HepG2 (cell line): Measurements from ENCODE around the gene RTEL1. TPM values are rescaled to one million over a fixed set of nuclear protein-coding genes. Genes with fewer than 3 reads are reported as not detected.

Source experiments
- AKAP8 ChIP-seq: sonication (generic); formaldehyde crosslinking; IDR thresholded peaks from 2 replicates; pipeline ENCODE4 v1.5.1; 2020; ENCODE audit warnings: mild to moderate bottlenecking, missing genetic modification reagents
- ATF3 ChIP-seq: sonication (generic); formaldehyde crosslinking; IDR thresholded peaks from 2 replicates; pipeline ENCODE4 v1.4.0; 2020; ENCODE audit warnings: missing genetic modification reagents
- ATF6 ChIP-seq: sonication (generic); formaldehyde crosslinking; conservative IDR thresholded peaks from 2 replicates; pipeline ENCODE4 v1.4.0; 2020; ENCODE audit warnings: missing genetic modification reagents
- ELF4 ChIP-seq: sonication (generic); formaldehyde crosslinking; IDR thresholded peaks from 2 replicates; pipeline ENCODE4 v1.5.0; 2020; ENCODE audit warnings: missing genetic modification reagents, mild to moderate bottlenecking, moderate library complexity, borderline replicate concordance
- FOXK1 ChIP-seq: sonication (generic); formaldehyde crosslinking; IDR thresholded peaks from 2 replicates; pipeline ENCODE4 v1.4.0; 2020; ENCODE audit warnings: low read depth, missing genetic modification reagents, borderline replicate concordance
- KLF9 ChIP-seq: IDR thresholded peaks from 2 replicates; pipeline ENCODE4 v1.6.1; 2016; ENCODE audit warnings: low read depth
- MED1 ChIP-seq: sonication (generic); formaldehyde crosslinking; IDR thresholded peaks from 2 replicates; pipeline ENCODE4 v1.4.0; 2020; ENCODE audit warnings: missing genetic modification reagents
- NFE2L2 ChIP-seq: fragments of 150-350 bp; IDR thresholded peaks from 2 replicates; pipeline ENCODE4 v1.6.1; 2014; ENCODE audit warnings: low read length
- NKX3-1 ChIP-seq: sonication (generic); formaldehyde crosslinking; IDR thresholded peaks from 2 replicates; pipeline ENCODE4 v1.5.0; 2020; ENCODE audit warnings: missing genetic modification reagents
- RFX1 ChIP-seq: fragments of 450-650 bp; IDR thresholded peaks from 2 replicates; pipeline ENCODE4 v1.6.1; 2017
- THYN1 ChIP-seq: sonication (generic); formaldehyde crosslinking; IDR thresholded peaks from 2 replicates; pipeline ENCODE4 v1.8.1; 2023; ENCODE audit warnings: low read depth, mild to moderate bottlenecking, moderate library complexity, missing genetic modification reagents, borderline replicate concordance
- ZBTB38 ChIP-seq: sonication (generic); formaldehyde crosslinking; IDR thresholded peaks from 2 replicates; pipeline ENCODE4 v1.5.1; 2020; ENCODE audit warnings: mild to moderate bottlenecking, missing genetic modification reagents
- ZFP41 ChIP-seq: sonication (generic); formaldehyde crosslinking; IDR thresholded peaks from 2 replicates; pipeline ENCODE4 v1.4.0; 2020; ENCODE audit warnings: mild to moderate bottlenecking, missing genetic modification reagents, borderline replicate concordance
- ZNF101 ChIP-seq: sonication (generic); formaldehyde crosslinking; IDR thresholded peaks from 2 replicates; pipeline ENCODE4 v1.4.0; 2020; ENCODE audit warnings: mild to moderate bottlenecking, low read depth, missing genetic modification reagents, borderline replicate concordance
- ZNF160 ChIP-seq: sonication (generic); formaldehyde crosslinking; IDR thresholded peaks from 2 replicates; pipeline ENCODE4 v1.8.0; 2022; ENCODE audit warnings: mild to moderate bottlenecking, inconsistent platforms, missing genetic modification reagents
- ZNF34 ChIP-seq: sonication (generic); formaldehyde crosslinking; IDR thresholded peaks from 2 replicates; pipeline ENCODE4 v1.4.0; 2020; ENCODE audit warnings: mild to moderate bottlenecking, missing genetic modification reagents, borderline replicate concordance
- ZNF414 ChIP-seq: sonication (generic); formaldehyde crosslinking; IDR thresholded peaks from 2 replicates; pipeline ENCODE4 v1.5.0; 2020; ENCODE audit warnings: missing genetic modification reagents
- ZNF431 ChIP-seq: sonication (generic); formaldehyde crosslinking; IDR thresholded peaks from 2 replicates; pipeline ENCODE4 v1.9.0; 2022; ENCODE audit warnings: missing genetic modification reagents, low read depth, mild to moderate bottlenecking, borderline replicate concordance
- ZNF703 ChIP-seq: sonication (generic); formaldehyde crosslinking; IDR thresholded peaks from 2 replicates; pipeline ENCODE4 v1.5.1; 2020; ENCODE audit warnings: missing genetic modification reagents, mild to moderate bottlenecking, moderate library complexity, borderline replicate concordance
- ZNF761 ChIP-seq: sonication (generic); formaldehyde crosslinking; conservative IDR thresholded peaks from 2 replicates; pipeline ENCODE4 v1.4.0; 2020; ENCODE audit warnings: mild to moderate bottlenecking, missing genetic modification reagents
- ZNF768 ChIP-seq: sonication (generic); formaldehyde crosslinking; IDR thresholded peaks from 2 replicates; pipeline ENCODE4 v1.4.0; 2020; ENCODE audit warnings: missing genetic modification reagents
- ZNF883 ChIP-seq: sonication (generic); formaldehyde crosslinking; IDR thresholded peaks from 2 replicates; pipeline ENCODE4 v1.5.1; 2020; ENCODE audit warnings: mild to moderate bottlenecking, missing genetic modification reagents; ENCODE audit errors: not compliant biosample characterization
- polyA plus RNA-seq, 8 experiments: library from polyadenylated mRNA; depleted of rRNA in 3 of 8; stranded (reverse) in 7 of 8; unstranded in 1 of 8; fragments of >200 nt; fragmentation: Illumina TruSeq in 4 of 8; extraction: Trizol in 4 of 8; gene quantifications; 2 replicates each; pipeline versions ENCODE4 v1.2.1 to v1.2.3, GENCODE V29; 2011 to 2016; ENCODE audit warnings: low read depth in 4 of 8, missing spikeins in 1 of 8, mixed read lengths in 1 of 8; ENCODE audit not compliant: insufficient read depth in 1 of 8
- total RNA-seq, 5 experiments: library from RNA; depleted of rRNA; stranded (reverse); fragments of >200 nt; fragmentation: Illumina TruSeq; extraction: Trizol; gene quantifications; 2 replicates each; pipeline ENCODE4 v1.2.3, GENCODE V29; 2016; ENCODE audit warnings: low read depth in 1 of 5

Gene RTEL1
- total and polyA plus RNA-seq, 2 of the 13 experiments (the other 11 are each of a cell fraction or from before 2014, with no cell fraction given), result 21.8 to 36.4 TPM

GRCh38 chr20:63693733-63694583 is 35.8 kb downstream of the RTEL1 start (continued):
- TF ChIP-seq RFX1 (no peak), NKX3-1 (no peak), AKAP8 (peak; percentile 20; the same call in 1 of the 2 replicates), MED1 (CRISPR knock-in tag) (no peak), NFE2L2 (no peak), ZFP41 (CRISPR knock-in tag) (no peak), ATF6 (no peak), FOXK1 (CRISPR knock-in tag) (no peak), ATF3 (CRISPR knock-in tag) (no peak), ZNF768 (peak; percentile 22; the same call in 1 of the 2 replicates), ZNF414 (CRISPR knock-in tag) (no peak), THYN1 (no peak), ZNF703 (CRISPR knock-in tag) (no peak), ZBTB38 (CRISPR knock-in tag) (no peak), ZNF34 (no peak), ZNF761 (CRISPR knock-in tag) (no peak), ZNF431 (no peak), ZNF160 (no peak), ELF4 (CRISPR knock-in tag) (no peak), KLF9 (CRISPR knock-in tag) (no peak), ZNF101 (no peak), ZNF883 (peak; percentile 24)
- TF ChIP-seq, all 625 proteins: peak for 12
